GM18498 (cell line): ENCODE measurements around the gene PTPRB.
A peak's percentile ranks its signal among the peaks of the same experiment; 100 is the strongest.

Experiments
- ATAC-seq: cut with Tn5 transposase; IDR thresholded peaks from one replicate; pipeline ENCODE4 v1.9.1; 2021; ENCODE audit warnings: mild to moderate bottlenecking, moderate library complexity; ENCODE audit not compliant: unreplicated experiment

PTPRB gene

GRCh38 chr12:70598467-70599193, 38.6 kb downstream of the PTPRB start:
- no peak for ATAC-seq

- ATAC-seq, result no peak
These were observed 44.6 kb downstream of the PTPRB start for GRCh38 chr12:70592664-70593063.

- ATAC-seq, result no peak
These were observed 46.5 kb downstream of the PTPRB start for GRCh38 chr12:70590549-70591226.

GRCh38 chr12:70590051-70590450, 47.2 kb downstream of the PTPRB start:
- peak; percentile 94 for ATAC-seq

GRCh38 chr12:70584332-70584731, 52.9 kb downstream of the PTPRB start:
- ATAC-seq, result no peak

GRCh38 chr12:70583251-70583650, 54.0 kb downstream of the PTPRB start:
- ATAC-seq, result no peak

- peak; percentile 85 for ATAC-seq
These were observed 56.0 kb downstream of the PTPRB start for GRCh38 chr12:70581208-70581607.

GRCh38 chr12:70577283-70577634, 60.0 kb downstream of the PTPRB start:
- no peak for ATAC-seq

- peak; percentile 52 for ATAC-seq
These were observed 60.6 kb downstream of the PTPRB start for GRCh38 chr12:70576341-70577282.

GRCh38 chr12:70571705-70572268, 65.4 kb downstream of the PTPRB start:
- no peak for ATAC-seq

- ATAC-seq, result no peak
These were observed 66.2 kb downstream of the PTPRB start for GRCh38 chr12:70571029-70571428.

- no peak for ATAC-seq
These were observed 75.7 kb downstream of the PTPRB start for GRCh38 chr12:70561550-70561949.

- no peak for ATAC-seq
These were observed 76.6 kb downstream of the PTPRB start for GRCh38 chr12:70560671-70561070.

GRCh38 chr12:70559390-70559789, 77.8 kb downstream of the PTPRB start:
- ATAC-seq, result no peak

- ATAC-seq, result no peak
These were observed 79.5 kb downstream of the PTPRB start for GRCh38 chr12:70557583-70558191.

- no peak for ATAC-seq
These were observed 80.9 kb downstream of the PTPRB start for GRCh38 chr12:70556179-70556869.

GRCh38 chr12:70555081-70555480, 82.1 kb downstream of the PTPRB start:
- no peak for ATAC-seq

GRCh38 chr12:70553391-70553859, 83.8 kb downstream of the PTPRB start:
- ATAC-seq, result no peak

GRCh38 chr12:70551731-70552130, 85.5 kb downstream of the PTPRB start:
- ATAC-seq, result no peak

GRCh38 chr12:70550180-70550577, 87.0 kb downstream of the PTPRB start:
- ATAC-seq, result no peak
